Left ventricle myocardium inferior (tissue), 1 donor: ENCODE measurements around the gene RPS10. TPM values are rescaled to one million over a fixed set of nuclear protein-coding genes. Genes with fewer than 3 reads are reported as not detected.
"Not testable (repeated sequence)": the region's sequence is repeated elsewhere in the genome, so short reads cannot be mapped to it uniquely, and the experiment has no call there.

ENCODE experiments used
- DNase-seq: peaks from one replicate; pipeline ENCODE4 v3.0.0-alpha.2; 2020
- H3K27ac ChIP-seq: fragments of 200-600 bp; replicated peaks from 2 replicates; pipeline ENCODE4 v1.8.0; 2021
- H3K27me3 ChIP-seq: fragments of 200-600 bp; 2 replicates; pipeline ENCODE4 v1.8.0; 2021; ENCODE audit warnings: low read depth
- H3K36me3 ChIP-seq: fragments of 200-600 bp; 2 replicates; pipeline ENCODE4 v1.8.0; 2021
- H3K4me1 ChIP-seq: fragments of 200-600 bp; 2 replicates; pipeline ENCODE4 v1.8.0; 2021
- H3K4me3 ChIP-seq: fragments of 200-600 bp; 2 replicates; pipeline ENCODE4 v1.8.0; 2021; ENCODE audit warnings: mild to moderate bottlenecking, moderate library complexity
- H3K9me3 ChIP-seq: fragments of 200-600 bp; replicated peaks from 2 replicates; pipeline ENCODE4 v1.8.0; 2021
- intact Hi-C: fragments of 100-400 bp; cut with micrococcal nuclease; formaldehyde crosslinking; loops from one replicate; pipeline ENCODE4 v1.11.0; 2022
- total RNA-seq: library from RNA; stranded (reverse); fragmentation: NEBNext Ultra II Directional; extraction: Animal tissue kit (Norgen Biotek cat#: 25700); gene quantifications from one replicate; pipeline ENCODE4 v1.2.1, GENCODE V29; 2021
- TF ChIP-seq, protein P1 (sequence below): fragments of 200-600 bp; IDR thresholded peaks from 2 replicates; pipeline ENCODE4 v1.8.0; 2021; ENCODE audit warnings: antibody characterized with exemption, mild to moderate bottlenecking, borderline replicate concordance
- donor health status: DM: no; HTN: yes; CAD: no; lungs with severe emphysema.

The RPS10 gene
- total RNA-seq, 1 donor from 2014 or later: 678 TPM

DNA sequence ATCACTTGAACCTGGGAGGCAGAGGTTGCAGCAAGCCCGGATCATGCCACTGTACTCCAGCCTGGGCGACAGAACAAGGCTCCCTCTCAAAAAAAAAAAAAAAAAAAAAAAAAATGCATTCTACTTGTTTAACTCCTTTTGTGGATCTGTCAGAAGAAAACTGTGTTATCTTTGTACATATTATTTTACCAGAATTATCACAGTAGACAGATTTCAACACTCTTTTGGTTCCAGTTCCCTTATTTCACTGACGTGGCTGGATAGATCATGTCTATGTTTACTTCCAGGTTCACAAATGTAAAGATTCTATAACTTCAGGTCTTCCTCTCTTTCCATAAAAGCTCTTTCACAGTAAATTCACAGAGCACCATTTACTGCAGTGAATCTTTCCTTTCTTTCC lies 51.8 kb downstream of the RPS10 start:
- no peak for DNase-seq
- Histone ChIP-seq H3K4me1 (peaks cover 74% of the 10 kb centered on the region), H3K36me3 (no peaks in the 10 kb centered on the region), H3K27me3 (no peaks in the 10 kb centered on the region), H3K4me3 (no peak overlapping the region), H3K9me3 (no peaks in the 10 kb centered on the region), H3K27ac (peak overlapping the region; percentile 1)
- TF ChIP-seq, protein P1, sequence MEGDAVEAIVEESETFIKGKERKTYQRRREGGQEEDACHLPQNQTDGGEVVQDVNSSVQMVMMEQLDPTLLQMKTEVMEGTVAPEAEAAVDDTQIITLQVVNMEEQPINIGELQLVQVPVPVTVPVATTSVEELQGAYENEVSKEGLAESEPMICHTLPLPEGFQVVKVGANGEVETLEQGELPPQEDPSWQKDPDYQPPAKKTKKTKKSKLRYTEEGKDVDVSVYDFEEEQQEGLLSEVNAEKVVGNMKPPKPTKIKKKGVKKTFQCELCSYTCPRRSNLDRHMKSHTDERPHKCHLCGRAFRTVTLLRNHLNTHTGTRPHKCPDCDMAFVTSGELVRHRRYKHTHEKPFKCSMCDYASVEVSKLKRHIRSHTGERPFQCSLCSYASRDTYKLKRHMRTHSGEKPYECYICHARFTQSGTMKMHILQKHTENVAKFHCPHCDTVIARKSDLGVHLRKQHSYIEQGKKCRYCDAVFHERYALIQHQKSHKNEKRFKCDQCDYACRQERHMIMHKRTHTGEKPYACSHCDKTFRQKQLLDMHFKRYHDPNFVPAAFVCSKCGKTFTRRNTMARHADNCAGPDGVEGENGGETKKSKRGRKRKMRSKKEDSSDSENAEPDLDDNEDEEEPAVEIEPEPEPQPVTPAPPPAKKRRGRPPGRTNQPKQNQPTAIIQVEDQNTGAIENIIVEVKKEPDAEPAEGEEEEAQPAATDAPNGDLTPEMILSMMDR: no peak
- intact Hi-C loops: no loop called here

DNA sequence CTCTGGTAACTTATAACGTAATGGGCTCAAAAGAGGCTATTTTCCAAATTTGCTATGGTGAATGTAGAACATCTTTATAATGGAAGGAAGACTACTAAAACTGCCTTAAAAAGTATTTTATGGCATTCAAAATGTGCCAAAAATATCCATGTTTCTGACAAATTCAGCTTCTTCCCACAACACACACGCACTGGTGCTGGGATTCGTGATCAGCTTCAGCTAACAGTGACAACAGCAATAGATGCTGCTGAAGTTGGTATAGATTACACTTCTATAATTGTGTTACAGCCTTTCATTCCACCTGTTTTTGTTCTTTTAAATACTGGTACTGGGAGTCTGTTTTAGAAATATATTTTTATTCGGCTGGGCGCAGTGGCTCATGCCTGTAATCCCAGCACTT lies 52.4 kb downstream of the RPS10 start:
- no peaks in the 10 kb centered on the region for H3K27me3 ChIP-seq
- no peak overlapping the region for H3K27ac ChIP-seq
- H3K9me3 ChIP-seq: no peaks in the 10 kb centered on the region
- DNase-seq: no peak
- no peaks in the 10 kb centered on the region for H3K36me3 ChIP-seq
- intact Hi-C loops: no loop called here
- no peak overlapping the region for H3K4me3 ChIP-seq
- TF ChIP-seq, protein P1: no peak
- peaks cover 70% of the 10 kb centered on the region for H3K4me1 ChIP-seq

GRCh38 chr6:34371865-34372264 lies 54.0 kb downstream of the RPS10 start:
- H3K27ac ChIP-seq, intact Hi-C loops: not testable (repeated sequence)
- H3K4me1 ChIP-seq: peaks cover 59% of the 10 kb centered on the region

DNA sequence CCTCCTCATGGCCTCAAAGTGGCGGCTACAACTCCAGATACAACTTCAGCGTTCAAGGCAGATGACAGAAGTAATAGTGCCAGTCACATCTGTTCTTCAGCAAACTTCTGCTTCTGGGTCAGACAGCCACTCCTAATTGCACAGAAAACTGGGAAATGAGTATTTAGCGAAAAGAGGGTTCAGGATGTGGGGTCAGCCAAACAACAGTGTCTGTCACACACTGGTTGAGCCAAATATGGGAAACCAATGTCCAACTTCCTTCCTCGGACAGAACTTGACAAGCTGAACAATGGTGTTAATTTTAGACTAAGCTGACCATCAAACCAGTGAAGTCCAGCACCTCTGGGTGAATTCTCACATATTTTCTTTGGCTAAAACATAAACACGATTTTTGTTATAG lies 55.5 kb downstream of the RPS10 start:
- peaks cover 52% of the 10 kb centered on the region for H3K4me1 ChIP-seq
- H3K4me3 ChIP-seq: no peak overlapping the region
- H3K9me3 ChIP-seq: no peaks in the 10 kb centered on the region
- no peak for DNase-seq
- H3K27me3 ChIP-seq: no peaks in the 10 kb centered on the region
- intact Hi-C loops: no loop called here
- no peaks in the 10 kb centered on the region for H3K36me3 ChIP-seq
- TF ChIP-seq, protein P1: no peak
- peak overlapping the region; percentile 70 for H3K27ac ChIP-seq

More at GRCh38 chr6:34371865-34372264, 54.0 kb downstream of the RPS10 start:
- H3K9me3 ChIP-seq, H3K4me3 ChIP-seq, H3K36me3 ChIP-seq, DNase-seq, H3K27me3 ChIP-seq: not testable (repeated sequence)

GRCh38 chr6:34369385-34369784 lies 56.5 kb downstream of the RPS10 start:
- Histone ChIP-seq H3K4me1 (peaks cover 51% of the 10 kb centered on the region), H3K27ac (peak overlapping the region; percentile 70), H3K4me3 (no peak overlapping the region), H3K9me3 (no peaks in the 10 kb centered on the region), H3K36me3 (no peaks in the 10 kb centered on the region), H3K27me3 (no peaks in the 10 kb centered on the region)
- DNase-seq: no peak
- TF ChIP-seq, protein P1: no peak
- intact Hi-C loops: no loop called here

Other genes with a start within 250 kb of the RPS10 start
- gene HMGA1, start 189.2 kb downstream of the RPS10 start, total RNA-seq: 46.7 TPM
- 27.1 TPM for gene SMIM29, start 177.1 kb downstream of the RPS10 start, total RNA-seq
- 50.1 TPM for gene NUDT3, start 33.4 kb downstream of the RPS10 start, total RNA-seq
- gene PACSIN1, start 40.0 kb upstream of the RPS10 start, total RNA-seq: 15.2 TPM
- 0.11 TPM for gene SPDEF, start 130.3 kb upstream of the RPS10 start, total RNA-seq